Spleen (tissue), 7 donors: Measurements from ENCODE around the gene TMEM18.

Experiments used
- CTCF ChIP-seq, 11 experiments: fragments of 200-600 bp in 7 of 11; fragments of 450-650 bp in 4 of 11; sonication (generic) in 4 of 11; IDR thresholded peaks in 8 of 11; conservative IDR thresholded peaks in 3 of 11; 1 replicate in 7 of 11; 2 replicates in 4 of 11; pipeline versions ENCODE4 v1.4.0 to v1.8.0; 2016 to 2021; ENCODE audit warnings: antibody characterized with exemption in 11 of 11, inconsistent platforms in 4 of 11, mild to moderate bottlenecking in 1 of 11
- POLR2AphosphoS5 ChIP-seq, 3 donors: sonication (generic); formaldehyde crosslinking; IDR thresholded peaks; one replicate each; pipeline ENCODE4 v1.5.1; 2017; ENCODE audit warnings: antibody characterized with exemption in 3 of 3
- donor health status: DM: no; HTN: no; CAD: no; lungs with moderate emphysema.
- donor health status: DM: no; HTN: no; CAD: no.
- donor health status: DM: no; HTN: no; CAD: no.

- TF ChIP-seq CTCF (IDR thresholded peaks at IDR 0.05 in 8 of 11, conservative IDR thresholded peaks at IDR 0.05 in 3 of 11) (no peak), POLR2AphosphoS5 (IDR thresholded peaks at IDR 0.05) (no peak)
Observed at GRCh38 chr2:710867-711665, 33.9 kb upstream of the TMEM18 start.
